ENCODE results near the gene TMEM240.

TMEM240 gene

DNA sequence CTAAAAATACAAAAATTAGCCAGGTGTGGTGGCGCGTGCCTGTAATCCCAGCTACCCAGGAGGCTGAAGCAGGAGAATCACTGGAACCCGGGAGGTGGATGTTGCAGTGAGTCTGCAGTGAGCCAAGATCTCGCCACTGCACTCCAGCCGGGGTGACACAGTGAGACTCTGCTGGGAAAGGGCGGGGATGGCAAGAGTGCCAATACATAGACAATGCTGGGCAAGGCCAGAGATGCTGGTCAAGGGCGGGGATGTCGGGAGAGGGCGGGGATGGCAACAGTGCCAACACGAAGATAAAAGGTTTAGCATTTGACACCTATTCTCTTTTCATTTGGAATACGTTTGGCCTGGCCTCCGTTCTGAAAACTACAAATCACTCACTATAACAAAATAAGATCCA is 23.3 kb upstream of the TMEM240 start:
- Histone ChIP-seq H3K9me2 (replicated peaks; ENCODE audit: control insufficient read depth, low read length) (no peaks in the 10 kb centered on the region), H3K4me3 (ENCODE audit: low read length) (no peak overlapping the region), H3K4me1 (ENCODE audit: control insufficient read depth, low read length) (no peaks in the 10 kb centered on the region), H4K20me1 (ENCODE audit: control insufficient read depth, insufficient read depth, low read depth, low read length) (peaks cover 17% of the 10 kb centered on the region; the same call in 1 of the 2 replicates), H3K4me2 (ENCODE audit: low read length) (no peak overlapping the region), H3K27me3 (ENCODE audit: control insufficient read depth, low read length) (no peaks in the 10 kb centered on the region), H3K9me3 (ENCODE audit: control insufficient read depth, insufficient read depth, low read length) (no peaks in the 10 kb centered on the region), H3K27ac (ENCODE audit: low read depth, low read length) (no peak overlapping the region), H3K79me2 (ENCODE audit: control insufficient read depth, low read length) (peaks cover 79% of the 10 kb centered on the region), H3K36me3 (ENCODE audit: control insufficient read depth, low read length) (peaks cover 72% of the 10 kb centered on the region), H3F3A (ENCODE audit: control insufficient read depth, insufficient read depth) (no peaks in the 10 kb centered on the region)
- no peak for TF ChIP-seq EZH2phosphoT487 (IDR thresholded peaks at IDR 0.05; ENCODE audit: borderline replicate concordance, low read length)
- TF ChIP-seq, protein P1, sequence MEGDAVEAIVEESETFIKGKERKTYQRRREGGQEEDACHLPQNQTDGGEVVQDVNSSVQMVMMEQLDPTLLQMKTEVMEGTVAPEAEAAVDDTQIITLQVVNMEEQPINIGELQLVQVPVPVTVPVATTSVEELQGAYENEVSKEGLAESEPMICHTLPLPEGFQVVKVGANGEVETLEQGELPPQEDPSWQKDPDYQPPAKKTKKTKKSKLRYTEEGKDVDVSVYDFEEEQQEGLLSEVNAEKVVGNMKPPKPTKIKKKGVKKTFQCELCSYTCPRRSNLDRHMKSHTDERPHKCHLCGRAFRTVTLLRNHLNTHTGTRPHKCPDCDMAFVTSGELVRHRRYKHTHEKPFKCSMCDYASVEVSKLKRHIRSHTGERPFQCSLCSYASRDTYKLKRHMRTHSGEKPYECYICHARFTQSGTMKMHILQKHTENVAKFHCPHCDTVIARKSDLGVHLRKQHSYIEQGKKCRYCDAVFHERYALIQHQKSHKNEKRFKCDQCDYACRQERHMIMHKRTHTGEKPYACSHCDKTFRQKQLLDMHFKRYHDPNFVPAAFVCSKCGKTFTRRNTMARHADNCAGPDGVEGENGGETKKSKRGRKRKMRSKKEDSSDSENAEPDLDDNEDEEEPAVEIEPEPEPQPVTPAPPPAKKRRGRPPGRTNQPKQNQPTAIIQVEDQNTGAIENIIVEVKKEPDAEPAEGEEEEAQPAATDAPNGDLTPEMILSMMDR (IDR thresholded peaks at IDR 0.05; ENCODE audit: low read depth, low read length, poor library complexity, severe bottlenecking) = no peak

- no peaks in the 10 kb centered on the region for H3K27me3 ChIP-seq (ENCODE audit: control insufficient read depth, low read length)
- H3K4me2 ChIP-seq (ENCODE audit: low read length) = no peak overlapping the region
- H3K9me2 ChIP-seq (replicated peaks; ENCODE audit: control insufficient read depth, low read length) = no peaks in the 10 kb centered on the region
- H4K20me1 ChIP-seq (ENCODE audit: control insufficient read depth, insufficient read depth, low read depth, low read length) = peaks cover 13% of the 10 kb centered on the region; the same call in 1 of the 2 replicates
- H3F3A ChIP-seq (ENCODE audit: control insufficient read depth, insufficient read depth) = no peaks in the 10 kb centered on the region
- H3K4me3 ChIP-seq (ENCODE audit: low read length) = no peak overlapping the region
- H3K79me2 ChIP-seq (ENCODE audit: control insufficient read depth, low read length) = peaks cover 77% of the 10 kb centered on the region
- peaks cover 69% of the 10 kb centered on the region for H3K36me3 ChIP-seq (ENCODE audit: control insufficient read depth, low read length)
- H3K9me3 ChIP-seq (ENCODE audit: control insufficient read depth, insufficient read depth, low read length) = no peaks in the 10 kb centered on the region
- TF ChIP-seq, protein P1 (IDR thresholded peaks at IDR 0.05; ENCODE audit: low read depth, low read length, poor library complexity, severe bottlenecking) = no peak
- TF ChIP-seq EZH2phosphoT487 (IDR thresholded peaks at IDR 0.05; ENCODE audit: borderline replicate concordance, low read length) = no peak
- no peak overlapping the region for H3K27ac ChIP-seq (ENCODE audit: low read depth, low read length)
- peaks cover 1% of the 10 kb centered on the region; the same call in 1 of the 2 replicates for H3K4me1 ChIP-seq (ENCODE audit: control insufficient read depth, low read length)
Measured at GRCh38 chr1:1562556-1563195, 22.3 kb upstream of the TMEM240 start.

DNA sequence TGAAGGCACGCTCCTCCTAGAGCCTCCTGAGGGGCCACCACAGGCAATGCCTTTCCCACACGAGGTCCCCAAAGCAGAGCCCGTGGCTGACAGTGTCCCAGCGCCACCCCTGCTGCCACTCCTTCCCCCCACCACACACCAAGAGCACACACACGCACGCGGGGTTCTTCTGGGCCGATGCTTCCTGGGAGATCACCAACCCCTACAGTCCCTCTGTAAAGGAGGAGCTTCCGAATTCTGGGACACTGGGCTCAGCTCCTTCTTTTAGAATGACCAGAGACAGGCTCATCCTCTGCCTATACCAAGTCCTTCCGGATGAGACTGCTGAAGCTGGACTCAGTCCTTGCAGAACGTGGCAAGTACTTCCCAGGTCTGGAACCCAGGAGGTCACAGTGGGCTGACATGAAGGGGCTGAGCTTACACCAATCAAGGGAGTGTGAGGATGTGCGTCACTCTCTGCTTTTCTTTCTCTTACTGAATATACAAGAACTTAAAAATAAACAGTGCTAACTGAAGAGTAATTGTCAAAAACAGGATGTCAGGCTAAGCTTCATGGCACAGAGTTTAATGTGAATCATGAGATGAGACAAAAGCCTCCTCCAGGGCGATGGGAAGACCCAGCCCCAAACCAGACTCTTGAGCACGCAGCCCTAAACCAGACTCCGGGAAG is 21.5 kb upstream of the TMEM240 start:
- Histone ChIP-seq H3K79me2 (ENCODE audit: control insufficient read depth, low read length) (peaks cover 73% of the 10 kb centered on the region), H4K20me1 (ENCODE audit: control insufficient read depth, insufficient read depth, low read depth, low read length) (peaks cover 9% of the 10 kb centered on the region; the same call in 1 of the 2 replicates), H3K4me1 (ENCODE audit: control insufficient read depth, low read length) (peaks cover 4% of the 10 kb centered on the region; the same call in 1 of the 2 replicates), H3K4me2 (ENCODE audit: low read length) (no peak overlapping the region), H3K4me3 (ENCODE audit: low read length) (no peak overlapping the region), H3K36me3 (ENCODE audit: control insufficient read depth, low read length) (peaks cover 64% of the 10 kb centered on the region), H3K9me3 (ENCODE audit: control insufficient read depth, insufficient read depth, low read length) (no peaks in the 10 kb centered on the region), H3K27ac (ENCODE audit: low read depth, low read length) (no peak overlapping the region), H3K9me2 (replicated peaks; ENCODE audit: control insufficient read depth, low read length) (no peaks in the 10 kb centered on the region), H3F3A (ENCODE audit: control insufficient read depth, insufficient read depth) (no peaks in the 10 kb centered on the region), H3K27me3 (ENCODE audit: control insufficient read depth, low read length) (no peaks in the 10 kb centered on the region)
- no peak for TF ChIP-seq EZH2phosphoT487 (IDR thresholded peaks at IDR 0.05; ENCODE audit: borderline replicate concordance, low read length)
- TF ChIP-seq, protein P1 (IDR thresholded peaks at IDR 0.05; ENCODE audit: low read depth, low read length, poor library complexity, severe bottlenecking) = no peak

All from DOHH2 (cell line).